Pancreas (tissue), 10 donors: Measurements from ENCODE around the gene AHR. TPM values are rescaled to one million over a fixed set of nuclear protein-coding genes. Genes with fewer than 3 reads are reported as not detected.

Experiments used
- ATAC-seq, 4 donors: fragments of 200-7000 bp; cut with Tn5 transposase; one replicate each; pipeline versions ENCODE4 v1.8.0 to v1.9.1; 2020; ENCODE audit warnings: mild to moderate bottlenecking in 4 of 4, moderate library complexity in 4 of 4
- DNase-seq, 6 donors: peaks; one replicate each; pipeline ENCODE4 v3.0.0-alpha.2; 2020
- FAIRE-seq: peaks from 2 replicates; lab custom pipeline; 2012; peaks lifted over from hg19 to GRCh38; lab: Jason Lieb, UNC
- H3K27ac ChIP-seq, 4 donors: fragments of 200-600 bp; sonication (generic); 1 replicate in 3 of 4; 2 replicates in 1 of 4; pipeline versions ENCODE4 v1.5.0 to v1.8.0; 2020
- H3K27me3 ChIP-seq, 4 donors: fragments of 200-600 bp; one replicate each; pipeline ENCODE4 v1.8.0; 2021
- H3K36me3 ChIP-seq, 3 donors: fragments of 200-600 bp; sonication (generic) in 1 of 3; one replicate each; pipeline versions ENCODE4 v1.5.0 to v1.8.0; 2020 to 2021
- H3K4me1 ChIP-seq, 3 donors: fragments of 200-600 bp; one replicate each; pipeline ENCODE4 v1.8.0; 2021
- H3K4me3 ChIP-seq, 4 donors: fragments of 200-600 bp; sonication (generic) in 2 of 4; one replicate each; pipeline versions ENCODE4 v1.5.0 to v1.8.0; 2020 to 2021
- H3K9me3 ChIP-seq, 4 donors: fragments of 200-600 bp; one replicate each; pipeline ENCODE4 v1.8.0; 2021
- WGBS, 2 donors: extraction: QIAGEN DNeasy Blood & Tissue Kit; methylation state at CpG; one replicate each; pipeline ENCODE4 v1.1.7; 2013; 5-methylcytosine and 5-hydroxymethylcytosine counted together
- intact Hi-C, 3 donors: fragments of 100-400 bp; cut with DNase I; formaldehyde crosslinking; loops; one replicate each; pipeline versions ENCODE4 v1.11.1 to v1.14.2; 2022
- polyA plus RNA-seq, 2 donors: library from polyadenylated mRNA; stranded (reverse); fragments of 200-250 nt; gene quantifications; one replicate each; pipeline ENCODE4 v1.2.3, GENCODE V29; 2013
- total RNA-seq, 6 donors: library from RNA; stranded (reverse); fragmentation: NEBNext Ultra II Directional in 4 of 6; extraction: Animal tissue kit (Norgen Biotek cat#: 25700) in 4 of 6; gene quantifications; one replicate each; pipeline versions ENCODE4 v1.2.1 to v1.2.4, GENCODE V29; 2021 to 2023
- TF ChIP-seq, protein P1 (sequence below), 4 donors: fragments of 200-600 bp; sonication (generic) in 3 of 4; IDR thresholded peaks; one replicate each; pipeline versions ENCODE4 v1.5.0 to v1.8.0; 2021; ENCODE audit warnings: antibody characterized with exemption in 4 of 4
- donor health status: healthy with polysubstance abuse.
- donor health status: DM: no; HTN: no; CAD: no; lungs with moderate emphysema.
- donor health status: DM: no; HTN: no; CAD: no.
- donor health status: control.
- donor health status: control.
- donor health status: Bipolar disorder and iron deficiency.
- donor health status: DM: yes; HTN: yes; CAD: no.
- donor health status: DM: no; HTN: no; CAD: no.
- donor health status: DM: no; HTN: no; CAD: no.
- donor health status: DM: yes; HTN: yes; CAD: no.

Gene AHR
- total and polyA plus RNA-seq, 8 donors = 3.2 to 31.8 (median 8.4) TPM

- Histone ChIP-seq H3K9me3 (no peaks in the 10 kb centered on the region), H3K36me3 (no peaks in the 10 kb centered on the region), H3K27me3 (no peaks in the 10 kb centered on the region), H3K4me3 (no peak overlapping the region), H3K4me1 (peaks cover 19 to 51% (median 44%) of the 10 kb centered on the region in 3 donors), H3K27ac (peak overlapping the region in 2 of 4 donors; percentile 35 to 40)
- DNase-seq = no peak
- ATAC-seq = peak; percentile 9 to 20 (median 11)
- 69 to 78% methylated on average over 5 of the region's 5 CpGs for WGBS, 2 donors
- intact Hi-C loops = loop anchor here in 1 of 3 donors (10.0 kb wide), 1 partner anchor 323 kb away; no protein-coding TSS in a partner anchor
- no peak for FAIRE-seq
- TF ChIP-seq, protein P1, sequence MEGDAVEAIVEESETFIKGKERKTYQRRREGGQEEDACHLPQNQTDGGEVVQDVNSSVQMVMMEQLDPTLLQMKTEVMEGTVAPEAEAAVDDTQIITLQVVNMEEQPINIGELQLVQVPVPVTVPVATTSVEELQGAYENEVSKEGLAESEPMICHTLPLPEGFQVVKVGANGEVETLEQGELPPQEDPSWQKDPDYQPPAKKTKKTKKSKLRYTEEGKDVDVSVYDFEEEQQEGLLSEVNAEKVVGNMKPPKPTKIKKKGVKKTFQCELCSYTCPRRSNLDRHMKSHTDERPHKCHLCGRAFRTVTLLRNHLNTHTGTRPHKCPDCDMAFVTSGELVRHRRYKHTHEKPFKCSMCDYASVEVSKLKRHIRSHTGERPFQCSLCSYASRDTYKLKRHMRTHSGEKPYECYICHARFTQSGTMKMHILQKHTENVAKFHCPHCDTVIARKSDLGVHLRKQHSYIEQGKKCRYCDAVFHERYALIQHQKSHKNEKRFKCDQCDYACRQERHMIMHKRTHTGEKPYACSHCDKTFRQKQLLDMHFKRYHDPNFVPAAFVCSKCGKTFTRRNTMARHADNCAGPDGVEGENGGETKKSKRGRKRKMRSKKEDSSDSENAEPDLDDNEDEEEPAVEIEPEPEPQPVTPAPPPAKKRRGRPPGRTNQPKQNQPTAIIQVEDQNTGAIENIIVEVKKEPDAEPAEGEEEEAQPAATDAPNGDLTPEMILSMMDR (IDR thresholded peaks at IDR 0.05) = no peak
Measured at GRCh38 chr7:17307558-17307957, 9.1 kb downstream of the AHR start.

DNA sequence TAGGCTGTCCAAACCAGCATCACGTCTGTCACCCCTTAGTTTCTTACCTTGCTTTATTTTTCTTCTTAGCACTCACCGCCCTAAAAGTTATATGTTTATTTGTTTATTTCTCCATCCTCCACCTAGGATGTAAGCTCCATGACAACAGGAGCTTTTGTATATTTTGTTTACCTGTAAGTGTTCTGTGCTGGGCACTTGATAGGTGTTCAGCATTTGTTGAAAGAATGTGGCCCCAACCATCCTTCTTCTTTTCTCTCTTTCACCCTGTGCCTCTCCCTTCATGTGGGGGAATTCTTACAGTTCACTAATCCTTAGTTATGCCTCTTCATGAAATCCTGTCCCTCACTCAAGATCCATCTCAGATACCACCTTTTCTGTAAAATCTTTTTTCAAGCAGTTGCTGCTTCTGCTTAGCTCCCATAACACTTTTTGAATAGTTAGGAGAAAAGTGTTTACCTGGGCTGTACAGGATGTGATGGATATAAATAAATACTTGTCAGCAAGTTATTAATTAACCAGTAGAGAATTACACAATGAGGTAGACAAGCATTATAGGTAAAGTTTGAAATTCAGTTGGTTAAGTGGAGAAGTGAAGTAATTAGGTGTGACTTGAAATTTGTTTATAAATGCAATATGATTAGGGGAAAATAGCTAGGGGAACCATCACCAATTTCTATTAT, 9.7 kb downstream of the AHR start:
- DNase-seq (no peak), ATAC-seq (peak in 3 of 4 donors; percentile 20 to 53 (median 43)), FAIRE-seq (no peak)
- Histone ChIP-seq H3K9me3 (no peaks in the 10 kb centered on the region), H3K27ac (peak overlapping the region in 2 of 4 donors; percentile 35 to 40), H3K4me1 (peaks cover 19 to 51% (median 44%) of the 10 kb centered on the region in 3 donors), H3K36me3 (no peaks in the 10 kb centered on the region), H3K4me3 (no peak overlapping the region), H3K27me3 (no peaks in the 10 kb centered on the region)
- intact Hi-C loops = loop anchor here in 1 of 3 donors (10.0 kb wide), 1 partner anchor 323 kb away; no protein-coding TSS in a partner anchor
- TF ChIP-seq, protein P1 (IDR thresholded peaks at IDR 0.05) = no peak
- 72 to 80% methylated on average over 2 of the region's 2 CpGs for WGBS, 2 donors

- Histone ChIP-seq H3K27me3 (no peaks in the 10 kb centered on the region), H3K9me3 (no peaks in the 10 kb centered on the region), H3K4me3 (no peak overlapping the region), H3K36me3 (no peaks in the 10 kb centered on the region), H3K27ac (no peak overlapping the region), H3K4me1 (peaks cover 13 to 35% (median 32%) of the 10 kb centered on the region in 3 donors)
- intact Hi-C loops = no loop called here
- DNase-seq = no peak
- WGBS, 2 donors = 82 to 92% methylated on average over 4 of the region's 4 CpGs
- no peak for FAIRE-seq
- ATAC-seq = no peak
- TF ChIP-seq, protein P1 (IDR thresholded peaks at IDR 0.05) = no peak
Measured at GRCh38 chr7:17311194-17311593, 12.7 kb downstream of the AHR start.

- ATAC-seq (no peak), FAIRE-seq (no peak)
- WGBS, 2 donors = 92 to 93% methylated on average over 3 of the region's 3 CpGs
Measured at GRCh38 chr7:17311952-17312351, 13.5 kb downstream of the AHR start.

More at GRCh38 chr7:17311952-17312351, 13.5 kb downstream of the AHR start:
- Histone ChIP-seq H3K27me3 (no peaks in the 10 kb centered on the region), H3K36me3 (no peaks in the 10 kb centered on the region), H3K27ac (no peak overlapping the region), H3K4me3 (no peak overlapping the region), H3K9me3 (no peaks in the 10 kb centered on the region), H3K4me1 (peaks cover 5 to 29% (median 25%) of the 10 kb centered on the region in 3 donors)
- TF ChIP-seq, protein P1 (IDR thresholded peaks at IDR 0.05) = no peak
- intact Hi-C loops = no loop called here
- DNase-seq = no peak
